ENCODE measurements around the gene CYTL1. TPM values are rescaled to one million over a fixed set of nuclear protein-coding genes. Genes with fewer than 3 reads are reported as not detected.

The CYTL1 gene
- total and polyA plus RNA-seq, 8 donors = 0.73 to 56.3 (median 26.8) TPM

- no peak overlapping the region for H3K4me3 ChIP-seq
- H3K27me3 ChIP-seq = peaks cover 0 to 39% of the 10 kb centered on the region in 2 donors
- no peaks in the 10 kb centered on the region for H3K36me3 ChIP-seq
- no peak for ATAC-seq
- intact Hi-C loops (cut with DNase I) = no loop called here
- H3K4me1 ChIP-seq = peaks cover 3 to 9% of the 10 kb centered on the region in 2 donors
- H3K9me3 ChIP-seq = no peaks in the 10 kb centered on the region
- H3K27ac ChIP-seq = no peak overlapping the region
- no peak for DNase-seq
- no peak for TF ChIP-seq CTCF (IDR thresholded peaks at IDR 0.05)
These were observed 2.3 kb upstream of the CYTL1 start for GRCh38 chr4:5021546-5021945.

GRCh38 chr4:5020341-5020740 is 1.1 kb upstream of the CYTL1 start:
- DNase-seq (no peak), ATAC-seq (no peak)
- Histone ChIP-seq H3K27me3 (peaks cover 0 to 45% of the 10 kb centered on the region in 2 donors), H3K27ac (no peak overlapping the region), H3K9me3 (no peaks in the 10 kb centered on the region), H3K4me1 (peaks cover 3 to 9% of the 10 kb centered on the region in 2 donors), H3K36me3 (no peaks in the 10 kb centered on the region), H3K4me3 (no peak overlapping the region)
- TF ChIP-seq CTCF (IDR thresholded peaks at IDR 0.05) = no peak
- intact Hi-C loops (cut with DNase I) = no loop called here

DNA sequence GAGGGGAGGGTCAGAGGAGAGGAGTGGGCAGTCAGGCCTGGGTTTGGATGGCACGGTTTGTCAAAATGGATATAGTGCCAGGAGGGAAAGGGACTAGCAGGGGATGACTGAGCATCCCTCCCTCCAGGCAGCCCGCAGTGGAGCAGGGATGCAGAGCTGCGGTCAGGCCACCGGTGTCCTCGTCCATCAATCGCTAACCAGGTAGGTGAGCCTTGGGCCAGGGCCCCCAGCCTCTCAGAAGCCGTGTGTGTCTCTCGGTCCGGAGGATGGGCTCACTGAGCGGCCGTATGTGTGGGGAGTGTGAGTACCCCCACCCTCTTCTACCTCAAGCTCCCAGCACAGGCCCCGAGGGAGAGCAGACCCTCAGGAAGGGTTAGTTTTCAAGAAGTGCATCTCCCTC is 538 bp upstream of the CYTL1 start:
- Histone ChIP-seq H3K4me1 (peaks cover 3 to 9% of the 10 kb centered on the region in 2 donors), H3K9me3 (no peaks in the 10 kb centered on the region), H3K36me3 (no peaks in the 10 kb centered on the region), H3K27ac (no peak overlapping the region), H3K4me3 (no peak overlapping the region), H3K27me3 (peaks cover 0 to 43% of the 10 kb centered on the region in 2 donors)
- peak in 1 of 4 donors; percentile 70 for DNase-seq
- no peak for TF ChIP-seq CTCF (IDR thresholded peaks at IDR 0.05)
- intact Hi-C loops (cut with DNase I) = no loop called here
- ATAC-seq = no peak

GRCh38 chr4:5018603-5019002 is 655 bp downstream of the CYTL1 start:
- Histone ChIP-seq H3K36me3 (no peaks in the 10 kb centered on the region), H3K4me1 (peaks cover 3 to 9% of the 10 kb centered on the region in 2 donors), H3K27me3 (peaks cover 0 to 41% of the 10 kb centered on the region in 2 donors), H3K27ac (no peak overlapping the region), H3K4me3 (no peak overlapping the region), H3K9me3 (no peaks in the 10 kb centered on the region)
- TF ChIP-seq CTCF (IDR thresholded peaks at IDR 0.05) = no peak
- ATAC-seq (no peak), DNase-seq (no peak)
- intact Hi-C loops (cut with DNase I) = no loop called here

GRCh38 chr4:5018096-5018495 is 1.2 kb downstream of the CYTL1 start:
- peaks cover 0 to 41% of the 10 kb centered on the region in 2 donors for H3K27me3 ChIP-seq
- intact Hi-C loops (cut with DNase I) = no loop called here
- no peak for TF ChIP-seq CTCF (IDR thresholded peaks at IDR 0.05)
- H3K4me3 ChIP-seq = no peak overlapping the region
- H3K36me3 ChIP-seq = no peaks in the 10 kb centered on the region
- H3K9me3 ChIP-seq = no peaks in the 10 kb centered on the region
- no peak overlapping the region for H3K27ac ChIP-seq
- ATAC-seq = no peak
- peaks cover 3 to 9% of the 10 kb centered on the region in 2 donors for H3K4me1 ChIP-seq
- no peak for DNase-seq
